Mucosa of descending colon (tissue), 3 donors: ENCODE results near the gene DOCK8. TPM values are rescaled to one million over a fixed set of nuclear protein-coding genes. Genes with fewer than 3 reads are reported as not detected.

ENCODE experiments used
- ATAC-seq: fragments of 200-7000 bp; cut with Tn5 transposase; one replicate; pipeline ENCODE4 v1.9.1; 2020; ENCODE audit warnings: mild to moderate bottlenecking, moderate library complexity
- DNase-seq, 3 donors: peaks; one replicate each; pipeline ENCODE4 v3.0.0-alpha.2; 2020
- H3K36me3 ChIP-seq: fragments of 200-600 bp; one replicate; pipeline ENCODE4 v1.8.0; 2021; ENCODE audit warnings: low read depth, mild to moderate bottlenecking
- H3K4me1 ChIP-seq: fragments of 200-600 bp; one replicate; pipeline ENCODE4 v1.8.0; 2021; ENCODE audit warnings: low read depth, mild to moderate bottlenecking
- H3K4me3 ChIP-seq: fragments of 200-600 bp; one replicate; pipeline ENCODE4 v1.8.0; 2021; ENCODE audit warnings: mild to moderate bottlenecking
- H3K9me3 ChIP-seq: fragments of 200-600 bp; one replicate; pipeline ENCODE4 v1.8.0; 2021; ENCODE audit warnings: mild to moderate bottlenecking
- CTCF ChIP-seq: fragments of 200-600 bp; IDR thresholded peaks from one replicate; pipeline ENCODE4 v1.8.0; 2022; ENCODE audit warnings: antibody characterized with exemption, mild to moderate bottlenecking
- intact Hi-C, 2 donors: fragments of 100-400 bp; cut with DNase I in 1 of 2; cut with micrococcal nuclease in 1 of 2; formaldehyde crosslinking; loops; one replicate each; pipeline versions ENCODE4 v1.11.0 to v1.11.1; 2022; cut with DNase I, micrococcal nuclease
- total RNA-seq, 3 donors: library from RNA; stranded (reverse); fragmentation: NEBNext Ultra II Directional in 2 of 3; extraction: Animal tissue kit (Norgen Biotek cat#: 25700) in 2 of 3; gene quantifications; one replicate each; pipeline versions ENCODE4 v1.2.1 to v1.2.4, GENCODE V29; 2021 to 2023
- donor health status: DM: no; HTN: no; CAD: no; lungs with moderate emphysema.
- donor health status: DM: no; HTN: no; CAD: no.
- donor health status: DM: no; HTN: yes; CAD: no.

DOCK8 gene
- total RNA-seq, 3 donors from 2014 or later, result 13.5 to 16.6 (median 15.7) TPM

GRCh38 chr9:335373-335772, 120.7 kb downstream of the DOCK8 start:
- Histone ChIP-seq H3K9me3 (no peaks in the 10 kb centered on the region), H3K36me3 (no peaks in the 10 kb centered on the region), H3K4me1 (no peaks in the 10 kb centered on the region), H3K4me3 (no peak overlapping the region)
- no peak for ATAC-seq
- no peak for DNase-seq
- intact Hi-C loops, result no loop called here
- no peak for TF ChIP-seq CTCF

- DNase-seq (no peak), ATAC-seq (peak; percentile 30)
- H3K4me3 ChIP-seq, result no peak overlapping the region
- H3K4me1 ChIP-seq, result no peaks in the 10 kb centered on the region
- no peaks in the 10 kb centered on the region for H3K9me3 ChIP-seq
- TF ChIP-seq CTCF, result no peak
- intact Hi-C loops, result no loop called here
- H3K36me3 ChIP-seq, result no peaks in the 10 kb centered on the region
Measured at GRCh38 chr9:336039-336438, 121.4 kb downstream of the DOCK8 start.

DNA sequence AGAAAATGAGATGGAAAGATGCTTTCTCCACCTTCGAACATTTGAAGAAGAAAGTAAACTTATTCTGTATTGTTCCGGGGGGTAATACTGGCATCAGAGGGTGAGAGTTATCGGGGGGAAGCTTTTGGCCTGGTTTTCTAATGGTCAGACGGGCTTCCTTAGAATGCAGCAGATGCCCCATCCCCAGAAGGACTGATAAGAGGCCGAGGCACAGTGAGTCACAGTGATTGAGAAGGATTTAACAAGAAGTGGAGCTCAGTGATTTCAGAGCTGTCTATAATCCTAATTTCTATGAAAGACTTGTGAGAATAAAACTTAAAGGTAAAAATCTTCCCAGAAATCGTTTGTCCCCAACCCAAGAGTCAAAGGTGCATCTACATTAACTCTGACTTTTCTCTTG, 123.9 kb downstream of the DOCK8 start:
- intact Hi-C loops, result no loop called here
- H3K4me1 ChIP-seq, result no peaks in the 10 kb centered on the region
- no peak overlapping the region for H3K4me3 ChIP-seq
- no peaks in the 10 kb centered on the region for H3K36me3 ChIP-seq
- ATAC-seq (no peak), DNase-seq (no peak)
- no peak for TF ChIP-seq CTCF
- H3K9me3 ChIP-seq, result no peaks in the 10 kb centered on the region

DNA sequence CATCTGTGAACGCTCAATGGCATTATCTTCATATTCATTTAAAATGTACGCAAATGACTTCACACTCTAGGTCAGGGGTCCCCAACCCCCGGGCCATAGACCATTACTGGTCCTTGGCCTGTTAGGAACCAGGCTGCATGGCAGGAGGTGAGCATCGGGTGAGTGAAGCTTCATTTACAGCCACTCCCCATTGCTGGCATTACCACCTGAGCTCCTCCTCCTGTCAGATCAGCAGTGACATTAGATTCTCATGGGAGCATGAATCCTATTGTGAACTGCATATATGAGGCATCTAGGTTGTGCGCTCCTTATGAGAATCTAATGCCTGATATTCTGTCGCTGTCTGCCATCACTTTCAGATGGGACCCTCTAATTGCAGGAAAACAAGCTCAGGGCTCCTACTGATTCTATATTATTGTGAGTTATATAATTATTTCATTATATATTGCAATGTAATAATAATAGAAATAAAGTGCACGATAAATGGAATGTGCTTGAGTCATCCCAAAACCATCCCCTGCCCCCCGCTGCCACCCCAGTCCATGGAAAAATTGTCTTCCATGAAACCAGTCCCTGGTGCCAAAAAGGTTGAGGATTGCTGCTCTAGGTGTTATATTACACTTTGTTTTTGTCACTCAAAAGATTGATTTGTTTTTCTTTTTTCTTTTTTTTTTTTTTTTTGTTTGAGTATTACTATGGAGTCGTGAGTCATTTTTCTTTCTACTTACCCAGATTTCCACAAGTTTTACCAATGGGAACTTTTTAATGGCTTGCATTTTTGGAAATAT, 127.2 kb downstream of the DOCK8 start:
- no peaks in the 10 kb centered on the region for H3K36me3 ChIP-seq
- no peak for TF ChIP-seq CTCF
- no peaks in the 10 kb centered on the region for H3K4me1 ChIP-seq
- H3K9me3 ChIP-seq, result no peaks in the 10 kb centered on the region
- H3K4me3 ChIP-seq, result no peak overlapping the region
- intact Hi-C loops, result no loop called here
- DNase-seq, result no peak
- no peak for ATAC-seq

DNA sequence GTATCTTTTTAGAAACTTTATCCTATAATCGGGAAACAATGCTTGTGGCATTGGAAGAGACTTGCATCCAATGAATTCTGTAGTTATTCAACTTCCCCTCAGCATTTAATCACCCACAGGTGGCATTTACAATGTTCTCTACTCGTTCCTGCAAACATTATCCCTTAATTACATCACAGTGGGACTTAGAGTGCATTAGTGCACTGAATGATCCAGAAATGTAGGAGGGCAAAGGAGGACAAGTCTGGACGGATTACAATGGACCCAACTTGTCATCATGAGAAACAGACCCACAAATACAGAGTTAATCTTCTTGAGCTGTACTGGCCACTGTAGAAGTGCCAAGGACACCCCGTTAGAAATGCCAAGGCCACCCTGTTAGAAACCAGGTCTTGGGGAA, 129.1 kb downstream of the DOCK8 start:
- no peaks in the 10 kb centered on the region for H3K36me3 ChIP-seq
- no peak overlapping the region for H3K4me3 ChIP-seq
- no peak for ATAC-seq
- no peak for TF ChIP-seq CTCF
- intact Hi-C loops, result no loop called here
- no peak for DNase-seq
- H3K9me3 ChIP-seq, result no peaks in the 10 kb centered on the region
- H3K4me1 ChIP-seq, result no peaks in the 10 kb centered on the region
